BJ (cell line): Measurements from ENCODE around the gene HIPK3. TPM values are rescaled to one million over a fixed set of nuclear protein-coding genes. Genes with fewer than 3 reads are reported as not detected.
"Not testable (repeated sequence)": the region's sequence is repeated elsewhere in the genome, so short reads cannot be mapped to it uniquely, and the experiment has no call there.

Experiments used
- CTCF ChIA-PET: fragments of 350-600 bp; formaldehyde crosslinking; extraction: SDS; loops from one replicate; lab custom pipeline; 2021; ENCODE audit warnings: antibody characterized with exemption, inconsistent platforms; lab: Yijun Ruan, JAX
- POLR2A ChIA-PET: fragments of 300-600 bp; sonication (Branson Sonifier 250); formaldehyde crosslinking; extraction: SDS; loops from one replicate; lab custom pipeline; 2021; ENCODE audit warnings: antibody characterized with exemption; lab: Charles Lee
- DNase-seq: peaks from one replicate; pipeline ENCODE4 v3.0.0-alpha.2; 2011; ENCODE audit warnings: low read depth
- H3K27me3 ChIP-seq: 2 replicates; pipeline ENCODE4 v1.6.0; 2011; ENCODE audit warnings: low read length; ENCODE audit not compliant: control insufficient read depth, insufficient read depth
- H3K36me3 ChIP-seq: 2 replicates; pipeline ENCODE4 v1.5.1; 2011; ENCODE audit warnings: low read length; ENCODE audit not compliant: control insufficient read depth, insufficient read depth
- H3K4me3 ChIP-seq: 2 replicates; pipeline ENCODE4 v1.5.1; 2011; ENCODE audit warnings: low read depth, mild to moderate bottlenecking, control low read depth, low read length
- polyA plus RNA-seq: library from polyadenylated mRNA; depleted of rRNA; stranded (reverse); fragments of >200 nt; gene quantifications from 2 replicates; pipeline ENCODE4 v1.2.3, GENCODE V29; 2011
- TF ChIP-seq, protein P1 (sequence below): IDR thresholded peaks from 2 replicates; pipeline ENCODE4 v1.5.1; 2011; ENCODE audit warnings: low read depth, mild to moderate bottlenecking, control low read depth, inconsistent platforms, low read length, moderate library complexity; ENCODE audit not compliant: insufficient read depth

The HIPK3 gene
- polyA plus RNA-seq, 1 experiment, result 18.9 TPM

GRCh38 chr11:33227578-33228261 is 29.5 kb upstream of the HIPK3 start:
- Histone ChIP-seq H3K27me3 (no peaks in the 10 kb centered on the region), H3K36me3 (no peaks in the 10 kb centered on the region), H3K4me3 (no peak overlapping the region)
- ChIA-PET POLR2A (no interaction called here), CTCF (no interaction called here)
- peak; percentile 19 for DNase-seq
- TF ChIP-seq, protein P1, sequence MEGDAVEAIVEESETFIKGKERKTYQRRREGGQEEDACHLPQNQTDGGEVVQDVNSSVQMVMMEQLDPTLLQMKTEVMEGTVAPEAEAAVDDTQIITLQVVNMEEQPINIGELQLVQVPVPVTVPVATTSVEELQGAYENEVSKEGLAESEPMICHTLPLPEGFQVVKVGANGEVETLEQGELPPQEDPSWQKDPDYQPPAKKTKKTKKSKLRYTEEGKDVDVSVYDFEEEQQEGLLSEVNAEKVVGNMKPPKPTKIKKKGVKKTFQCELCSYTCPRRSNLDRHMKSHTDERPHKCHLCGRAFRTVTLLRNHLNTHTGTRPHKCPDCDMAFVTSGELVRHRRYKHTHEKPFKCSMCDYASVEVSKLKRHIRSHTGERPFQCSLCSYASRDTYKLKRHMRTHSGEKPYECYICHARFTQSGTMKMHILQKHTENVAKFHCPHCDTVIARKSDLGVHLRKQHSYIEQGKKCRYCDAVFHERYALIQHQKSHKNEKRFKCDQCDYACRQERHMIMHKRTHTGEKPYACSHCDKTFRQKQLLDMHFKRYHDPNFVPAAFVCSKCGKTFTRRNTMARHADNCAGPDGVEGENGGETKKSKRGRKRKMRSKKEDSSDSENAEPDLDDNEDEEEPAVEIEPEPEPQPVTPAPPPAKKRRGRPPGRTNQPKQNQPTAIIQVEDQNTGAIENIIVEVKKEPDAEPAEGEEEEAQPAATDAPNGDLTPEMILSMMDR, result no peak

GRCh38 chr11:33234397-33235190 is 22.6 kb upstream of the HIPK3 start:
- Histone ChIP-seq H3K36me3 (no peaks in the 10 kb centered on the region), H3K4me3 (no peak overlapping the region), H3K27me3 (no peaks in the 10 kb centered on the region)
- CTCF ChIA-PET, result no interaction called here
- DNase-seq, result no peak
- POLR2A ChIA-PET, result interaction anchor here (0.7 kb wide), 1 partner anchor 502 kb away, joined by 4 read pairs; no protein-coding TSS in a partner anchor
- TF ChIP-seq, protein P1, result no peak

DNA sequence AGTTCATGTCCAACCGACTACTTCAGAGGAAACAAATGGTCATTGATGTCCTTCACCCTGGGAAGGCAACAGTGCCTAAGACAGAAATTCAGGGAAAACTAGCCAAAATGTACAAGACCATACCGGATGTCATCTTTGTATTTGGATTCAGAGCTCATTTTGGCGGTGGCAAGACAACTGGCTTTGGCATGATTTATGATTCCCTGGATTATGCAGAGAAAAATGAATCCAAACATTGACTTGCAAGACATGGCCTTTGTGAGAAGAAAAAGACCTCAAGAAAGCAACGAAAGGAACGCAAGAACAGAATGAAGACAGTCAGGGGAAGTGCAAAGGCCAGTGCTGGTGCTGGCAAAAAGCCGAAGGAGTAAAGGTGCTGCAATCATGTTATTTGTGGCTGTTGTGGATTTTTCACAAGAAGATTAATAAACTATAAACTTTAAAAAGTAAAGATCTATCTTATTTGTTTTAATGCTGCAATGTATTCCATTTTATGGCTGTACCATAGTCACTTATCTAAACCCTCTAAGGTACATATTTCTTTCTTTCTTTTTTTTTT is 20.1 kb upstream of the HIPK3 start:
- Histone ChIP-seq H3K36me3 (no peaks in the 10 kb centered on the region), H3K4me3 (no peak overlapping the region), H3K27me3 (no peaks in the 10 kb centered on the region)
- ChIA-PET CTCF (no interaction called here), POLR2A (no interaction called here)
- TF ChIP-seq, protein P1, result no peak
- no peak for DNase-seq

DNA sequence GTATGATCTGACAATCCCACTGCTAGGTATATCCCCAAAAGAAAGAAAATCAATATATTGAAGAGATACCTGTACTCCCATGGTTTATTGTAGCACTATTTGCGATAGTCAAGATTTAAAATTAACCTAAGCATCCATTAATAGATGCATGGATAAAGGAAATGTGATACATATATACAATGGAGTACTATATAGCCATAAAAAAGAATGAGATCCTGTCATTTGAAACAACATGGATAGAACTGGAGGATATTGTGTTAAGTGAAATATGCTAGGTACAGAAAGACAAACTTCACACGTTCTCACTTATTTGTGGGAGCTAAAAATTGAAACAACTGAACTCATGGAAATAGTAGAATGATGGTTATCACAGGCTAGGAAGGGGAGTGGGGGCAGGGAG is 14.6 kb upstream of the HIPK3 start:
- DNase-seq, result no peak
- TF ChIP-seq, protein P1, result no peak
- POLR2A ChIA-PET, result no interaction called here
- Histone ChIP-seq H3K27me3 (no peaks in the 10 kb centered on the region), H3K36me3 (no peaks in the 10 kb centered on the region), H3K4me3 (no peak overlapping the region)
- CTCF ChIA-PET, result no interaction called here

GRCh38 chr11:33243654-33244053 is 13.5 kb upstream of the HIPK3 start:
- POLR2A ChIA-PET, H3K36me3 ChIP-seq, CTCF ChIA-PET, H3K4me3 ChIP-seq, DNase-seq, H3K27me3 ChIP-seq: not testable (repeated sequence)
